DMS53 treated with DMSO at 0.1 percent for 48 hours (cell line): Measurements from ENCODE around the gene CCND1.
"Not testable (repeated sequence)": the region's sequence is repeated elsewhere in the genome, so short reads cannot be mapped to it uniquely, and the experiment has no call there.

Experiments used
- DNase-seq: peaks from one replicate; lab custom pipeline; 2025; ENCODE audit not compliant: unreplicated experiment; lab: John Stamatoyannopoulos, UW

CCND1 gene

GRCh38 chr11:69686856-69687255, 45.9 kb downstream of the CCND1 start:
- no peak for DNase-seq

DNA sequence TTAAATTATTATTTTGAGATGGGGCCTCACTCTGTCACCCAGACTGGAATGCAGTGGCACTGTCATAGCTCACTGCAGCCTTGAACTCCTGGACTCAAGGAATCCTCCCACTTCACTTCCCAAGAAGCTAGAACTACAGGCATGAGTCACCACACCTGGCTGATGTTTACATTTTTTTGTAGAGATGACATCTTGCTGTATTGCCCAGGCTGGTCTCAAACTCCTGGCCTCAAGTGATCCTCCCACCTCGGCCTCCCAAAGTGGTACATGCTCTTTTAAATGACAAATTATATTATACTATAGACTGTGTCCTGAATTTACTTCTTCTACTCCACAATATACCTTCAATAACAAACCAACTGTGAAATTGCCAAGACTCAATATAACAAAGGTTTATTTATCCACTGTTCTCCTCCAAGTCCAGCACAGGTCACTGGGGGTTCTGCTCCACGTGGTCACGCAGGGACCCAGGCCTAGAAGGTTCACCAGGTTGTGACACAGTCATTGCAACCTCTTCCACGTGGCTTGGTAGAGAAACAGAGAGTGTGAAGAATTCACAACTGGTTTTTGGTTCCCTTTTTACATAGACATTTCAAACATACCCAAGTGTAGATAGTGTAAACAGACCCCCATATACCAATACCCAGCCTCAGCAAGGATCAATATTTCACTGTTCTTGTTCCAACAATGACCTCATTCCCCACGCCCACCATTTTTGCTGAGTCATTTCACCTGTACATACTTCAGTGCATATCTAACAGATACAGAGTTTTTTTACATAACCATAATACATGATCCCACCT, 47.2 kb downstream of the CCND1 start:
- DNase-seq: not testable (repeated sequence)

DNA sequence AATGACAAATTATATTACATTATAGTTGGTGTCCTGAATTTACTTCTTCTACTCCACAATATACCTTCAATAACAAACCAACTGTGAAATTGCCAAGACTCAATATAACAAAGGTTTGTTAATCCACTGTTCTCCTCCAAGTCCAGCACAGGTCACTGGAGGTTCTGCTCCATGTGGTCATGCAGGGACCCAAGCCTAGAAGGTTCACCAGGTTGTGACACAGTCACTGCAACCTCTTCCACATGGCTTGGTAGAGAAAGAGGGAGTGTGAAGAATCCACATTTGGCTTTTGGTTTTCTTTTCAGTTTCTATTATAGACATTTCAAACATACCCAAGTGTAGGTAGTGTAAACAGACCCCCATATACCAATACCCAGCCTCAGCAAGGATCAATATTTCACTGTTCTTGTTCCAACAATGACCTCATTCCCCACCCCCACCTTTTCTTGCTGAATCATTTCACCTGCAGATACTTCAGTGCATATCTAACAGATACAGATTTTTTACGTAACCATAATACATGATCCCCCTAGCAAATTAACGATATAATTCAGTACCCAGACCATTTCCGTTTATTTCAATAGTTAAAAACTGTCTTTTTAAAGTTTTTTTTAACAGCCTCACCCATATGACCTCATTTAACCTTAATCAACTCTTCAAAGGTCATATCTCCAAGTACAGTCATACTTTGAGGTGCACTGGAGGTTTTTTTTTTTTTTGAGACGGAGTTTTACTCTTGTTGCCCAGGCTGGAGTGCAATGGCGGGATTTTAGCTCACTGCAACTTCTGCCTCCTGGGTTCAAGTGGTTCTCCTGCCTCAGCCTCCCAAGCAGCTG, 48.7 kb downstream of the CCND1 start:
- DNase-seq: no peak

DNA sequence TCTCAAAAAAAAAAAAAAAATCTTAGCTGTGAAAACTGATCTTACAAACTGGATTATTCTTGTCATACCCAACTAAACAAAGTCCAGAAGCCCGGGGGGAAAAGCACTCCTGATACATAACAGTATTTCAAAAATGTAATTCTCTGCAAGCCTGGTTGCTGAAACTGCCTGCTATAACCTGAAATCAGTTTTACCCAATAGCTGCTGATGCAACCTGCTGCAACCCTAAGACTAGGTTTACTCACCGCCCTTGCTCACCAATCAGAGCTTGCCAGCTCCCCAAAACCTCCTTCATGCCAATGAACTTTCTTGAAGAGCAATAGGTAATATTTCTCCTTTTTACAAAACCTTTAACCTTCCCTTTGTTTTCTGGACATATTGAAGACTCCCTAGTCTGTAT, 50.5 kb downstream of the CCND1 start:
- no peak for DNase-seq

DNA sequence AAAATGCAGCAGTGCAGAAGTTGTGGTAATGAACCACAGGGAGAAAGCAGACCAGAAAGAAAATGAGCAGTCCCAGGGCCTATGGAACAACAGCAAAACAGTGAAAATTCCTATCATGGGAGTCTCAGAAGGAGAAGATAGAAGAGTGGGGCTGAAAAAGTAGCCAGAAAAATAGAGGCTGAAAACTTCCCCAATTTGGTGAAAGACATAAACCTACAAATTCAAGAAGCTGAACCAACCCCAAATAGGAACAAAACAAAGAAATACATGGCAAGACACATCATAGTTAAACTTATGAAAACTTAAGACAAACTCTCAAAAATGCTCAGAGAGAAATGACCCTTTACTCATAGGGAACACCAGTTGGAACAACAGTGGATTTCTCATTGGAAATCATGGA, 51.5 kb downstream of the CCND1 start:
- no peak for DNase-seq

DNA sequence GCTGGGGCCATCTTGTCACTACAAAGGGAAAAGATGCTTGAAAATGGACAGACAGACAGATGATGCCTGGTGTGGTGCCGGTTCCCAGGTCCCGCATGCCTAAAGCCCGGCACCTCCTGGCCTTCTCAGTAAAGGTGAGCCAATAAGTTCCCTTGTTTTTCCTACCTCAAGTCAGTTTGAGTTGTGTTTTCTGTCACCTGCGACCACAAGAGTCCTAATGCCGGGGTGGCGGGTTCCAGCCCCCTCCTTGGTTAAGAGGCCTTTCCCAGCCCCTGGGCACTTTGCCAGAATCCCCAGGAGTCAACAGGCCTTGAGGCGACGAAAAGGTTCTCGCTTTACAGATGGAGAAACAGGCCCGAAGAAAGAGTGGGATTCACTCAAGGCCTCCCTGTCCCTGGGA, 53.8 kb downstream of the CCND1 start:
- DNase-seq: no peak

- no peak for DNase-seq
Observed at GRCh38 chr11:69695581-69695980, 54.6 kb downstream of the CCND1 start.

DNA sequence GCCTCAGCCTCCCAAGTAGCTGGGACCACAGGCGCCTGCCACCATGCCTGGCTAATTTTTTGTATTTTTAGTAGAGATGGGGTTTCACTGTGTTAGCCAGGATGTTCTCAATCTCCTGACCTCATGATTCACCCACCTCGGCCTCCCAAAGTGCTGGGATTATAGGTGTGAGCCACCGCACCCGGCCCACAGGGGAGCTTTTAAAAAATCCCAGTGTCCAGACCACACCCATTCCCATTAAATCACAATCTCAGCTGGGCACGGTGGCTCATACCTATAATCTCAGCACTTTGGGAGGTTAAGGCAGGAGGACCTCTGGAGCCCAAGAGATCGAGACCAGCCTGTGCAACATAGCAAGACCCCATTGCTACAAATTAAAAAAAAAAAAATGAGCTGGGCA, 55.0 kb downstream of the CCND1 start:
- not testable (repeated sequence) for DNase-seq

GRCh38 chr11:69696749-69697468, 56.0 kb downstream of the CCND1 start:
- DNase-seq: peak; percentile 11

GRCh38 chr11:69697469-69697843, 56.5 kb downstream of the CCND1 start:
- no peak for DNase-seq

- no peak for DNase-seq
Observed at GRCh38 chr11:69697861-69698260, 56.9 kb downstream of the CCND1 start.

DNA sequence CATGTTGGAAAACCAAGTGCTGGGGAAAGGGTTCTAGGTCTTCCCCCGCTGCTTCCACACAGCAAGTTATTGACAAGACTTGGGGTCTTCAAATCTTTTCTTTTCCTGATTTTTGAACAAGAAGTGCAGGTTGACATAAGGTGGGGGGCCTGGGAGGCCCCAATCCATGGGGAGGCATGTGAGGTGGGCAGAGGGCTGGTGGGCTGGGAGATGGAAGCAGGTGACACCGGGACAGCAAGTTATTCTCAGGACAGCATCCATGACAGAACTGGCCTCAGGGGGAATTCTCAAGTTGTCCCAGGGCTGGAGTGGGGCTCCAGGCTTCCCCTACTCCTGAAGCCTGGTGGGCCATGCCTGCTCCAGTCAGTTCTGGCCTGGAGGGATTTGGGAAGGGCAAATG, 57.4 kb downstream of the CCND1 start:
- no peak for DNase-seq

- no peak for DNase-seq
Observed at GRCh38 chr11:69699213-69699612, 58.3 kb downstream of the CCND1 start.

DNA sequence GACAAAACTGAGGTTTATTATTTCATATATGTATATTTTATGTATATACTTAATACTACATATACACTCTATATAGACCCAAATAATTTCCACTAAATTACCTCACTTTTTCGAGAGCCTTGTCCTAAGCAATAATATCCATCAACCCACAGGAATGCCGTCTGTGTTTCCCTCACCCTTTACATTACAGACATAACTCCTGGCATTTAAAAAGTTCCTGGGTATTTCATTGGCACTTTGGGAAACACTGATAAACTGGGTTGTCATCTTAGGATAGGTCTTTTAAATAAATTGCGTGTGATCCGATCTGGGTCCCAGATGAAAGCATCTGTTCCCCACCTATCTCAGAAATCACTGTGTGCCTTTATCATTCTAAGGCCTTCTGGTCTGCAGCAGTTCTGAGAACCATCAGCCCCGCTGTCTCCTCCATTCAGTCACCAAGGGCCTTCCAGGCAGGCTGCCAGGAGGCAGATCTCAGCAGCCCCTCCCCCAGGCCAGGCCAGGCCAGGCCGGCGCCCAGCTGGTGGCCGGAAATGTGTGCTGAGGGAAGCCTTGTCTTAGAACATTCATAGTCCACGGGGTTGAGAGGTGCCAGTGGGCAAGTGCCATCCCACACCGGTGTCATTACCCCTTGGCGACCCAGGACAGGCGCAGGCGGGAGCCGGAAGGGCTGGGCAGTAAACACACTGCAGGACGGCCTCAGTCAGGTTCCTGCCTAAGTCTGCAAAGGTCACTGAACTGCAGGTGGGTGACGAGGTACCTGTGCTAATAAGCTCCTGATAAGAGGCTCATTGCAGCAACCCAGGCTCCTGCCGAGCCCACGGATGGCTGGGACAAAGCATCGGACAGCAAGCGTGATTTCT, 59.6 kb downstream of the CCND1 start:
- peak; percentile 76 for DNase-seq

DNA sequence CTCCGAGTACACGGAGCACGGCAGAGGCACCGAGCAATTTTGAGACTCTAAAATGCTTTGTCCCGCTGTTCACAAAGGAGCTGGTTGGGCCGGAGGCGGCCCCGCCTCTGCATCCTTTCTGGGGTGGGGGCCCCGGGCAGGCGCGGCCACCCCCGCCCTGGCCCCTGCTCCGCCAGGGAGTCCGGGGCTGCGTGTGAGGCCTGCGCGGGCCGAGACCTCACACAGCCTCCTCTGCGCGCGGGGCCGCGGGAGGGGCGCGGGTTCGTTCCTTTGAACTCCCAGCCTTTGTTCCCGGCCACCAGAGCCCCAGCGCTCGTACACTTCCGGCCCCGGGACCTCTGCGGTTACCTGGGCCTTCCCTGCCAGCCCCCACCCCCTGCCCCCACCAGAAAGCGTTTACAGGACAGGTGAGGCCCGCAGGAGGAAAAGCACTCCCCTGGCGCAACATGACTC, 61.3 kb downstream of the CCND1 start:
- DNase-seq: no peak

DNA sequence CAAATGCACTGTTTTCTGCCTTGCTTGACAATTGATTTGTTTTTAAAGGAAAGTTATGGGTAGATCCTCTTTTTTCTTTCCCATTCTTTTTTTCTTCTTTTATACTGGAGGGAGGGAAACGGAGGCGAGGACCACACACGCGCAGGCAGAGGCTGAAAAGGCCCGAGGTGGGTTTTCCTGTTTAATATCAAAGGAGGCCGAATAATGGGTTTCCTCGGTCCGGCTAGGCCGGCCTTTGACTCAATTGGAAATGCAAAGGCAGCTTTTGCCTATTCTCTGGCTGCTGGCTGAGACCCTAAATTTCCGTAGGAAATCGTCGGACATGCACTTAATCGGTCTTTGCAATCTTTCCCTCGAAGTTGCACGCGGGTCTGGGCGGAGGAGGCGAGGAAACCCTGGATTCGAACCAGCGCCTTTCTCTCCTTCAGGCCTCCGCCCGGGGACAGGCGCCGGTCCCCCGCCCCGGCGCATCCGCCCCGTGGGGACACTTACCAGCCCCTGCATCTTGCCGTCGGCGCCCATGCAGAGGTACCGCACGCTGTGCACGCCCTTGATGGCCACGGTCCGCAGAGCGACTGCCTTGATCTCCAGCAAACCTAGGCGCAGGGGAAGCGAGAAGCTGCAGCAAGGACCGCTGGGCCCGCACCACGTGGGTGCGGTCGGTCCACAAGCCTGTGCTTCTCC, 62.0 kb downstream of the CCND1 start:
- DNase-seq: no peak

GRCh38 chr11:69703453-69703767, 62.5 kb downstream of the CCND1 start:
- no peak for DNase-seq
